ENCODE data around the gene DBI. TPM values are rescaled to one million over a fixed set of nuclear protein-coding genes. Genes with fewer than 3 reads are reported as not detected.

DBI gene
- polyA plus RNA-seq, 1 of the 3 experiments (the other 2 are of a cell fraction) = 150 TPM

- no peak overlapping the region for H3K27ac ChIP-seq (ENCODE audit: low read depth in 2 of 2, low read length in 1 of 2)
- no peaks in the 10 kb centered on the region; the same call in 1 of the 2 replicates for H3K9me2 ChIP-seq
- no peak overlapping the region for H3K4me2 ChIP-seq
- H3K9ac ChIP-seq = no peak overlapping the region
- ChIA-PET CTCF (no interaction called here), POLR2A (no interaction called here)
- no peaks in the 10 kb centered on the region for H3K36me3 ChIP-seq (replicated peaks in 1 of 2; ENCODE audit: control insufficient read depth in 1 of 2, insufficient read depth in 2 of 2, low read length in 1 of 2)
- no peaks in the 10 kb centered on the region for H4K20me1 ChIP-seq (ENCODE audit: insufficient read depth)
- 67% methylated on average over 1 of the region's 1 CpG for WGBS (ENCODE audit: low lambda C conversion rate)
- no peaks in the 10 kb centered on the region for H3K9me3 ChIP-seq
- no peaks in the 10 kb centered on the region for H3K79me2 ChIP-seq (ENCODE audit: insufficient read depth)
- H3K4me3 ChIP-seq (ENCODE audit: low read depth in 2 of 2, low read length in 1 of 2) = no peak overlapping the region
- H3K4me1 ChIP-seq (ENCODE audit: control insufficient read depth in 1 of 2, insufficient read depth in 2 of 2, low read depth in 1 of 2, low read length in 1 of 2) = peaks cover 0 to 7% of the 10 kb centered on the region in 2 experiments; a peak in 1 of 4 replicates
- H3F3A ChIP-seq (replicated peaks; ENCODE audit: insufficient read depth) = no peaks in the 10 kb centered on the region
- H3K27me3 ChIP-seq (ENCODE audit: insufficient read depth) = no peaks in the 10 kb centered on the region
- TF ChIP-seq SIN3A (IDR thresholded peaks at IDR 0.05; ENCODE audit: borderline replicate concordance, low read depth, low read length) (no peak), MXI1 (IDR thresholded peaks at IDR 0.05; ENCODE audit: low read depth, low read length) (no peak), RFX5 (IDR thresholded peaks at IDR 0.05; ENCODE audit: low read length) (no peak), GATA2 (CRISPR knock-in tag; IDR thresholded peaks at IDR 0.05) (no peak), ELF1 (IDR thresholded peaks at IDR 0.05) (no peak), TEAD4 (IDR thresholded peaks at IDR 0.05; ENCODE audit: borderline replicate concordance, insufficient read depth) (no peak), CTCF (IDR thresholded peaks at IDR 0.05) (no peak), REST (IDR thresholded peaks at IDR 0.05; ENCODE audit: low read depth, low read length) (no peak)
- H2AFZ ChIP-seq (ENCODE audit: low read depth) = no peak overlapping the region
- DNase-seq = no peak
These were observed 39.8 kb upstream of the DBI start for GRCh38 chr2:119326938-119327337.

GRCh38 chr2:119327431-119327830, 39.3 kb upstream of the DBI start:
- Histone ChIP-seq H3K9ac (no peak overlapping the region), H3K36me3 (replicated peaks in 1 of 2; ENCODE audit: control insufficient read depth in 1 of 2, insufficient read depth in 2 of 2, low read length in 1 of 2) (no peaks in the 10 kb centered on the region)
- CTCF ChIA-PET = interaction anchor here (0.7 to 1.4 kb wide), 2 partner anchors 14 to 16 kb away, joined by 3 read pairs; no protein-coding TSS in a partner anchor
- TF ChIP-seq CTCF (IDR thresholded peaks at IDR 0.05) (no peak), RXRA (IDR thresholded peaks at IDR 0.05; ENCODE audit: borderline replicate concordance, low read depth) (no peak), NFIC (IDR thresholded peaks at IDR 0.05; ENCODE audit: borderline replicate concordance) (no peak), MXI1 (IDR thresholded peaks at IDR 0.05; ENCODE audit: low read depth, low read length) (no peak), FOSL2 (IDR thresholded peaks at IDR 0.05; ENCODE audit: borderline replicate concordance, low read depth) (no peak), SIN3A (IDR thresholded peaks at IDR 0.05; ENCODE audit: borderline replicate concordance, low read depth, low read length) (no peak), REST (IDR thresholded peaks at IDR 0.05; ENCODE audit: low read depth, low read length) (no peak), GABPA (IDR thresholded peaks at IDR 0.05; ENCODE audit: low read depth) (no peak), SMC3 (IDR thresholded peaks at IDR 0.05; ENCODE audit: low read depth, low read length) (no peak)

More at GRCh38 chr2:119327431-119327830, 39.3 kb upstream of the DBI start:
- H3K27ac ChIP-seq (ENCODE audit: low read depth in 2 of 2, low read length in 1 of 2) = no peak overlapping the region
- no peaks in the 10 kb centered on the region for H3F3A ChIP-seq (replicated peaks; ENCODE audit: insufficient read depth)
- H3K4me2 ChIP-seq = no peak overlapping the region
- no peaks in the 10 kb centered on the region for H3K79me2 ChIP-seq (ENCODE audit: insufficient read depth)
- no peaks in the 10 kb centered on the region for H4K20me1 ChIP-seq (ENCODE audit: insufficient read depth)
- H3K27me3 ChIP-seq (ENCODE audit: insufficient read depth) = no peaks in the 10 kb centered on the region
- no peaks in the 10 kb centered on the region for H3K9me3 ChIP-seq
- H3K4me3 ChIP-seq (ENCODE audit: low read depth in 2 of 2, low read length in 1 of 2) = no peak overlapping the region
- H3K9me2 ChIP-seq = no peaks in the 10 kb centered on the region; the same call in 1 of the 2 replicates
- WGBS (ENCODE audit: low lambda C conversion rate) = 91% methylated on average over 6 of the region's 6 CpGs
- POLR2A ChIA-PET = no interaction called here
- DNase-seq = no peak
- no peak overlapping the region for H2AFZ ChIP-seq (ENCODE audit: low read depth)
- H3K4me1 ChIP-seq (ENCODE audit: control insufficient read depth in 1 of 2, insufficient read depth in 2 of 2, low read depth in 1 of 2, low read length in 1 of 2) = peaks cover 0 to 7% of the 10 kb centered on the region in 2 experiments; a peak in 1 of 4 replicates

Data from SK-N-SH (cell line).